ENCODE data around the gene MYH15.

DNA sequence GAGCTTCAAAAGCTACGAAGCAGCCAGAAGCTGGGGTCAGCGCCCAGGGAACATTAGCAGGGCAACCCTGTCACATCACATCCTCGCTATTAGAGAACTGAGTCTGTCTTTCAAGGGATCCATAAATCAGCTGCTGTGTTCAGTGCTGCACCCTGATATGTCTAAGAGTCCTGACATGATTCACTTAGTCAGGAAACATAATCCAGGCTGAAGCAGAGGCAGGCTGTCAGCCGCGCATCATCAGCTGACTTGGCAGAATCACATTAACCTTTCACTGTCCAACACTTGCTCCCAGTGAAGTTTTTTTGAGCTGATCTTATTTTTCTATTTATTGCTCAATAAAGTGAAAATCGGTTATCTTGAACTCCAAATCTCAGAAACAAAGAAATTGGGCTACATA lies 23.5 kb downstream of the MYH15 start:
- no peak for TF ChIP-seq POLR2AphosphoS5 (IDR thresholded peaks at IDR 0.05; ENCODE audit: low read depth, low read length)
- TF ChIP-seq, protein P1, sequence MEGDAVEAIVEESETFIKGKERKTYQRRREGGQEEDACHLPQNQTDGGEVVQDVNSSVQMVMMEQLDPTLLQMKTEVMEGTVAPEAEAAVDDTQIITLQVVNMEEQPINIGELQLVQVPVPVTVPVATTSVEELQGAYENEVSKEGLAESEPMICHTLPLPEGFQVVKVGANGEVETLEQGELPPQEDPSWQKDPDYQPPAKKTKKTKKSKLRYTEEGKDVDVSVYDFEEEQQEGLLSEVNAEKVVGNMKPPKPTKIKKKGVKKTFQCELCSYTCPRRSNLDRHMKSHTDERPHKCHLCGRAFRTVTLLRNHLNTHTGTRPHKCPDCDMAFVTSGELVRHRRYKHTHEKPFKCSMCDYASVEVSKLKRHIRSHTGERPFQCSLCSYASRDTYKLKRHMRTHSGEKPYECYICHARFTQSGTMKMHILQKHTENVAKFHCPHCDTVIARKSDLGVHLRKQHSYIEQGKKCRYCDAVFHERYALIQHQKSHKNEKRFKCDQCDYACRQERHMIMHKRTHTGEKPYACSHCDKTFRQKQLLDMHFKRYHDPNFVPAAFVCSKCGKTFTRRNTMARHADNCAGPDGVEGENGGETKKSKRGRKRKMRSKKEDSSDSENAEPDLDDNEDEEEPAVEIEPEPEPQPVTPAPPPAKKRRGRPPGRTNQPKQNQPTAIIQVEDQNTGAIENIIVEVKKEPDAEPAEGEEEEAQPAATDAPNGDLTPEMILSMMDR (IDR thresholded peaks at IDR 0.05): no peak
